ENCODE measurements around the gene TRIM17. TPM values are rescaled to one million over a fixed set of nuclear protein-coding genes. Genes with fewer than 3 reads are reported as not detected.

Gene TRIM17
- total RNA-seq, 1 experiment from 2014 or later: not detected

- Histone ChIP-seq H3K27me3 (ENCODE audit: insufficient read depth, low read length) (no peaks in the 10 kb centered on the region), H3K4me1 (ENCODE audit: control insufficient read depth in 1 of 2, insufficient read depth in 2 of 2, low read length in 2 of 2) (no peaks in the 10 kb centered on the region), H3K9me3 (ENCODE audit: control insufficient read depth in 1 of 2, insufficient read depth in 1 of 2, low read depth in 1 of 2, low read length in 2 of 2) (no peaks in the 10 kb centered on the region), H2AFZ (ENCODE audit: low read depth, low read length, poor library complexity, severe bottlenecking) (no peak overlapping the region), H3K79me2 (ENCODE audit: insufficient read depth, low read length) (no peaks in the 10 kb centered on the region), H3K9ac (ENCODE audit: low read length) (no peak overlapping the region), H3K4me2 (ENCODE audit: low read length) (no peak overlapping the region), H3K27ac (ENCODE audit: low read depth, low read length) (no peak overlapping the region), H3K36me3 (ENCODE audit: control insufficient read depth in 1 of 2, insufficient read depth in 2 of 2, low read length in 2 of 2) (no peaks in the 10 kb centered on the region), H3K4me3 (replicated peaks in 1 of 2; ENCODE audit: low read depth in 1 of 2, low read length in 2 of 2) (no peak overlapping the region), H3K9me2 (ENCODE audit: insufficient read depth) (no peaks in the 10 kb centered on the region), H4K20me1 (ENCODE audit: insufficient read depth) (no peaks in the 10 kb centered on the region)
- TF ChIP-seq CEBPB (IDR thresholded peaks at IDR 0.05; ENCODE audit: low read depth): no peak
- TF ChIP-seq, protein P1, sequence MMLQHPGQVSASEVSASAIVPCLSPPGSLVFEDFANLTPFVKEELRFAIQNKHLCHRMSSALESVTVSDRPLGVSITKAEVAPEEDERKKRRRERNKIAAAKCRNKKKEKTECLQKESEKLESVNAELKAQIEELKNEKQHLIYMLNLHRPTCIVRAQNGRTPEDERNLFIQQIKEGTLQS (IDR thresholded peaks at IDR 0.05): no peak
- no peak for TF ChIP-seq REST (IDR thresholded peaks at IDR 0.05; ENCODE audit: low read depth)
- TF ChIP-seq FOSL1 (IDR thresholded peaks at IDR 0.05; ENCODE audit: low read depth): no peak
- TF ChIP-seq MAX (IDR thresholded peaks at IDR 0.05): no peak
- no peak for TF ChIP-seq TCF7L2 (IDR thresholded peaks at IDR 0.05; ENCODE audit: borderline replicate concordance, extremely low read depth, insufficient read depth, insufficient read length)
- no peak for TF ChIP-seq EGR1 (IDR thresholded peaks at IDR 0.05; ENCODE audit: low read depth)
- POLR2A ChIA-PET: no interaction called here
- BruUV-seq (replicated peaks): no TSS peak
- ATAC-seq (no peak), DNase-seq (ENCODE audit: low read depth, low spot score) (no peak)
- RAD21 ChIA-PET (ENCODE audit: low non-redundant PET in 1 of 2, low total read pairs in 2 of 2, uncharacterized antibody in 2 of 2, unreplicated experiment in 2 of 2): no interaction called here
- CTCF ChIA-PET: no interaction called here
- intact Hi-C loops (cut with micrococcal nuclease): no loop called here
These were observed 28.8 kb upstream of the TRIM17 start for GRCh38 chr1:228445490-228445842.

Measured in HCT116 (cell line).